Smooth muscle cell (in vitro differentiated cells): Measurements from ENCODE around the gene CLDND2. TPM values are rescaled to one million over a fixed set of nuclear protein-coding genes. Genes with fewer than 3 reads are reported as not detected.

Source experiments
- DNase-seq: peaks from one replicate; lab custom pipeline; 2025; ENCODE audit not compliant: unreplicated experiment; lab: John Stamatoyannopoulos, UW
- H2AFZ ChIP-seq: fragments of 200-600 bp; sonication (generic); 2 replicates; pipeline ENCODE4 v1.6.0; 2016; ENCODE audit warnings: antibody characterized with exemption, low read depth, mild to moderate bottlenecking
- H3F3A ChIP-seq: fragments of 200-600 bp; sonication (generic); 2 replicates; pipeline ENCODE4 v1.6.0; 2017; ENCODE audit warnings: antibody characterized with exemption, low read depth
- H3K27ac ChIP-seq: fragments of 200-600 bp; sonication (generic); 2 replicates; pipeline ENCODE4 v1.5.1; 2016; ENCODE audit warnings: low read depth, mild to moderate bottlenecking
- H3K27me3 ChIP-seq: fragments of 200-600 bp; sonication (generic); 2 replicates; pipeline ENCODE4 v1.6.1; 2016; ENCODE audit warnings: low read depth, mild to moderate bottlenecking
- H3K36me3 ChIP-seq: fragments of 200-600 bp; sonication (generic); 2 replicates; pipeline ENCODE4 v1.5.1; 2016; ENCODE audit warnings: low read depth
- H3K4me1 ChIP-seq: fragments of 200-600 bp; sonication (generic); 2 replicates; pipeline ENCODE4 v1.5.1; 2016; ENCODE audit warnings: low read depth
- H3K4me2 ChIP-seq: fragments of 200-600 bp; sonication (generic); 2 replicates; pipeline ENCODE4 v1.6.0; 2016; ENCODE audit warnings: mild to moderate bottlenecking
- H3K4me3 ChIP-seq: fragments of 200-600 bp; sonication (generic); 2 replicates; pipeline ENCODE4 v1.5.1; 2016; ENCODE audit warnings: mild to moderate bottlenecking
- H3K79me2 ChIP-seq: fragments of 200-600 bp; sonication (generic); 2 replicates; pipeline ENCODE4 v1.6.0; 2016; ENCODE audit warnings: low read depth, mild to moderate bottlenecking
- H3K9ac ChIP-seq: fragments of 200-600 bp; sonication (generic); 2 replicates; pipeline ENCODE4 v1.6.0; 2016; ENCODE audit warnings: low read depth
- H3K9me3 ChIP-seq: fragments of 200-600 bp; sonication (generic); replicated peaks from 2 replicates; pipeline ENCODE4 v1.5.1; 2016; ENCODE audit warnings: low read depth
- H4K20me1 ChIP-seq: fragments of 200-600 bp; sonication (generic); 2 replicates; pipeline ENCODE4 v1.6.0; 2016; ENCODE audit warnings: low read depth
- WGBS: methylation state at CpG from one replicate; pipeline ENCODE4 v1.1.7; 2016; ENCODE audit warnings: low lambda C conversion rate; 5-methylcytosine and 5-hydroxymethylcytosine counted together
- polyA plus RNA-seq: library from polyadenylated mRNA; unstranded; fragments of >200 nt; fragmentation: Nextera tagmentation; extraction: Ambion mirVana; gene quantifications from 2 replicates; pipeline ENCODE4 v1.2.1, GENCODE V29; 2016
- total RNA-seq: library from RNA; depleted of rRNA; stranded (reverse); fragments of >200 nt; gene quantifications from 2 replicates; pipeline ENCODE4 v1.2.3, GENCODE V29; 2014
- TF ChIP-seq, protein P1 (sequence below): fragments of 200-600 bp; sonication (generic); IDR thresholded peaks from 2 replicates; pipeline ENCODE4 v1.5.1; 2017; ENCODE audit warnings: borderline replicate concordance, mild to moderate bottlenecking, antibody characterized with exemption; ENCODE audit not compliant: insufficient read depth, poor library complexity, severe bottlenecking

CLDND2 gene
- total and polyA plus RNA-seq, 2 experiments from 2014 or later = 1.4 TPM; not detected in 1

DNA sequence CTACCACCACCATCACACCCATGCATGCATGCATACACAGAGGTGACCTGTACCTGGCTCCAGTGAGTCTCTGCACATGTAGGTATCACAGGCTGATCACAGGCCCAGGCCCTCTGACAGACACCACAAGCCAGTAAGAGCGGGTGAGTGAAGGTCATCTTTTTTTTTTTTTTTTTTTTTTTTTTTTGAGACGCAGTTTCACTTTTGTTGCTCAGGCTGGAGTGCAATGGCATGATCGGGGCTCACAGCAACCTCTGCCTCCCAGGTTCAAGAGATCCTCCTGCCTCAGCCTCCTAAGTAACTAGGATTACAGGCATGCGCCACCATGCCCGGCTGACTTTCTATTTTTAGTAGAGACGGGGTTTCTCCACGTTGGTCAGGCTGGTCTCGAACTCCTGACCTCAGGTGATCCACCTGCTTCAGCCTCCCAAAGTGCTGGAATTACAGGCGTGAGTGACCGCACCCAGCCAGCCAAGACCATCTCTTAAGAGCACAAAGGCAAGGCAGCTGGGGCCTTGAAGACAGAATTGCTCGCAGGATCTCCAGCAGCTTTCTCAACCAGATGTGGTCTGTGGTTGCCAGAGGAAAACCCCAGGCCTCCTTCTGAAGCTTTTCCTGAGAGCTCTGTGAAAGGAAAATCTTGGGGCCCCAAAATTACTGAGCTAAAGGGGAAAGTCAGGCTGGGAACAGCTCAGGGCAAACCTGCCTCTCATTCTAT, 6.9 kb upstream of the CLDND2 start:
- DNase-seq = no peak
- Histone ChIP-seq H3K27ac (no peak overlapping the region), H3K36me3 (no peaks in the 10 kb centered on the region), H3K4me3 (no peak overlapping the region), H3K9ac (no peak overlapping the region), H3K9me3 (no peaks in the 10 kb centered on the region), H3K4me2 (no peak overlapping the region), H3K79me2 (no peaks in the 10 kb centered on the region), H2AFZ (no peak overlapping the region), H4K20me1 (no peaks in the 10 kb centered on the region), H3K4me1 (no peaks in the 10 kb centered on the region), H3F3A (no peaks in the 10 kb centered on the region), H3K27me3 (no peaks in the 10 kb centered on the region)
- 81% methylated on average over 10 of the region's 11 CpGs for WGBS
- TF ChIP-seq, protein P1, sequence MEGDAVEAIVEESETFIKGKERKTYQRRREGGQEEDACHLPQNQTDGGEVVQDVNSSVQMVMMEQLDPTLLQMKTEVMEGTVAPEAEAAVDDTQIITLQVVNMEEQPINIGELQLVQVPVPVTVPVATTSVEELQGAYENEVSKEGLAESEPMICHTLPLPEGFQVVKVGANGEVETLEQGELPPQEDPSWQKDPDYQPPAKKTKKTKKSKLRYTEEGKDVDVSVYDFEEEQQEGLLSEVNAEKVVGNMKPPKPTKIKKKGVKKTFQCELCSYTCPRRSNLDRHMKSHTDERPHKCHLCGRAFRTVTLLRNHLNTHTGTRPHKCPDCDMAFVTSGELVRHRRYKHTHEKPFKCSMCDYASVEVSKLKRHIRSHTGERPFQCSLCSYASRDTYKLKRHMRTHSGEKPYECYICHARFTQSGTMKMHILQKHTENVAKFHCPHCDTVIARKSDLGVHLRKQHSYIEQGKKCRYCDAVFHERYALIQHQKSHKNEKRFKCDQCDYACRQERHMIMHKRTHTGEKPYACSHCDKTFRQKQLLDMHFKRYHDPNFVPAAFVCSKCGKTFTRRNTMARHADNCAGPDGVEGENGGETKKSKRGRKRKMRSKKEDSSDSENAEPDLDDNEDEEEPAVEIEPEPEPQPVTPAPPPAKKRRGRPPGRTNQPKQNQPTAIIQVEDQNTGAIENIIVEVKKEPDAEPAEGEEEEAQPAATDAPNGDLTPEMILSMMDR = no peak

DNA sequence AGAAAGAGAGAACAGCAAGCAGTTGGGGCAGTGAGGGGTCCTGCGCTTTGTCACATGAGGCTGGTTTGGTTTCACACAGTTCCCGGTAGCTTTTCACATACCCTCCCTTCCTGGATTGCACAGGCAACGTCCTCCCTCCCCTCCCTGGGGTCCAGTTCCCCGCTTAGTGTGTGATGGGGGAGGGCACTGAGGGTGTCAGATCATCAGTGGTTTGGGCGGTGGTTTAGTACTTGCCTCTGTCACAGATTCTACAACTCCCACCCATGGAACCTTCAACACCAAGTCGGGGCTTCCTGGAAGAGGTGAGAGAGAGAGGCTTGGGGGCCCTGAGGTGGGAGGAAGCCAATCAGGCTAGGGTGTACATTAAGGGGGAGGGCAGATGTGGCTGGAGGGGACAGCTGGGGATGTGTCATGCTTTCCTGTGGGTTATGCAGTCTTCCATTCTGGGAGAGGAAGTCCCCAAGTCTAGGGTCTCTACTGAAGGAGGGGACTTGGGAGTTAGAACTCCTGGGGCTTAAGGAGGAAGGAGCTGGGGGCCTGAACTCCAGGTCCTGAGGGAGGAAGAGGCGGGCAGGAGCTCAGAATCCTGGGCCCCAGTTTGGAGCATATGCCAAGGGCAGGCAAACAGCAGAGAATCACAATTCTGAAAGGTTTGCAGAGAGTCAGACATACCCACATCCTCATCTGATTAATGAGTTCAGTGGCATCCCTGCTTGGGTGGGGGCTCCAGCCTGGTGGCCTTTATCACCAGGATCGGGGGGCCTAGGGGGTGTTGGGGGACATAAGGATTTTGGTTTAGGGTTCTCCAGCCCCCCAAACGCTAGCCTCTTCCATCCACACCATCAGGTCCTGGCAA, 4.1 kb upstream of the CLDND2 start, which contains the start of gene NKG7:
Gene NKG7 (minus strand): TSS at position 6 of the 856 bp plus-strand sequence. CDS start 119 bp downstream, outside the sequence.
- H3K79me2 ChIP-seq = no peaks in the 10 kb centered on the region
- no peaks in the 10 kb centered on the region for H3K27me3 ChIP-seq
- H3F3A ChIP-seq = no peaks in the 10 kb centered on the region
- H3K4me3 ChIP-seq = no peak within 1 kb of the TSS
- no peak within 1 kb of the TSS for H3K9ac ChIP-seq
- peaks cover 10% of the 10 kb centered on the region for H3K4me1 ChIP-seq
- no peaks in the 10 kb centered on the region for H4K20me1 ChIP-seq
- no peak within 1 kb of the TSS for H3K27ac ChIP-seq
- 62% methylated on average over 9 of the region's 9 CpGs for WGBS
- DNase-seq = no peak
- H3K4me2 ChIP-seq = no peak within 1 kb of the TSS
- no peaks in the 10 kb centered on the region for H3K36me3 ChIP-seq
- no peaks in the 10 kb centered on the region for H3K9me3 ChIP-seq
- TF ChIP-seq, protein P1 = no peak
- H2AFZ ChIP-seq = no peak within 1 kb of the TSS

DNA sequence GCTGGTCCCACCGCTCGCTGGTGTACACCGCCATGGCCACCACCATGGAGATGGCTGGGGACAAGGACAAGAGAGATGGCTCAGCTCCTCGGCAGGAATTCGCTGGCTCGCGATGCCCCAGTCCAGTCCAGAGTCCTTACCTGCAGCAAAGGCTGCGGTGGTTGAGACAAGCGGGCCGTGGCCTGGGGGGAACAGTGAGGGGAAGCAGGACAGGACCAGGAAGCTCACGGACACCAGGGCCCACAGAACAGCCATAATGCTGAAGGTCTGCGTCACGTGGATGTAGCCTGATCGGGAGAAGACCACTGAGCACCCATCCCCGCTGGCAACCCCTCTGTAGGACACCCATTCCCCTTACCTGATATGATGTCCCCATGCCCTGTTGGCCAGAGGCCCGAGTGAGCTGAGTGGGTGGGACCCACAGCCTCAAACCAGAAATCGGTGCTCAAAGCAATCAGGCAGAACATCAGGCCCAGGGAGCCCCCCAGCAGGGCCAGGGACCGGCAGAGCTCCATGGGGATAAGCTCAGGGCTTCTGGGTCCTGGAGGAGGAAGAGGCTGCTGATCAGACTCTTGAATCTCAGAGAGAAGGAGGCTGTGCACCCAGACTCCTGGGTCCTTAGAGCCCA, 3.3 kb upstream of the CLDND2 start:
- peaks cover 10% of the 10 kb centered on the region for H3K4me1 ChIP-seq
- TF ChIP-seq, protein P1 = no peak
- WGBS = 94% methylated on average over 18 of the region's 18 CpGs

More for the DNA sequence above, 3.3 kb upstream of the CLDND2 start:
- Histone ChIP-seq H3K4me3 (no peak overlapping the region), H3F3A (no peaks in the 10 kb centered on the region), H3K27me3 (no peaks in the 10 kb centered on the region), H3K9ac (no peak overlapping the region), H3K27ac (no peak overlapping the region), H3K9me3 (no peaks in the 10 kb centered on the region), H3K79me2 (no peaks in the 10 kb centered on the region), H4K20me1 (no peaks in the 10 kb centered on the region), H2AFZ (no peak overlapping the region), H3K36me3 (no peaks in the 10 kb centered on the region), H3K4me2 (no peak overlapping the region)
- DNase-seq = no peak
